GM19452 (cell line): ENCODE results near the gene BUB3.

ENCODE experiments used
- ATAC-seq: cut with Tn5 transposase; IDR thresholded peaks from one replicate; pipeline ENCODE4 v1.9.1; 2021; ENCODE audit not compliant: unreplicated experiment

BUB3 gene

GRCh38 chr10:123202506-123202905, 48.3 kb downstream of the BUB3 start:
- no peak for ATAC-seq

DNA sequence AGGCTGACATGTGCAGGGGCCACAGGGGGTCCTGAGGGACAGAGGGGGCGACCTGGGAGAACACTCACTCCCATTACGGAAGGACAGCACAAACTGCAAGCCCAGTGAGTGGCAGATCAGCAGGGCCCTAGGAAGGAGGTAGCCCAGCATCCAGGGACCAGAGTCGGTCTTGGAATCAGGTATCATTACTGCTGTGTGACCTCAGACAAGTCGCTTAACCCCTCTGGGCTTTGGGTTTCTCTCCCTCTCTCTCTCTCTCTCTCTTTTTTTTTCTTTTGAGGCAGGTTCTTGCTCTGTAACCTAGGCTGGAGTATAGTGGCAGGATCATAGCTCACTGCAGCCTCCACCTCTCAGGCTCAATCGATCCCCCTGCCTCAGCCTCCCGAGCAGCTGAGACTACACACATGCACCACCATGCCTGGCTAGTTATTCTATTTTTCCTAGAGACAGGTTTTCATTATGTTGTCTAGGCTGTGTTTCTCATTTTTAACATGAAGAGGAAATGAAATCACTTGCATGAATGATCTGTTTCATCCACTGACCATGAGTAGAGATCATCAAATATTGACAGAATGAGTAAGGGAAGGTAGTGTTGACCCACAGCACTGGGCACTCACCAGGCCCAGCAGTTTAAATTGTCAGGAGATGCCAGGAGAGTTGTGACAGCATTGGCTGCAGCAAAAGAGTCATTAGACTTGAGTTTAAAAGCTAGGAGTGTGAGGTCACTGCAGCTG, 49.4 kb downstream of the BUB3 start:
- ATAC-seq: no peak

- ATAC-seq: no peak
These were observed 49.9 kb downstream of the BUB3 start for GRCh38 chr10:123204127-123204461.

DNA sequence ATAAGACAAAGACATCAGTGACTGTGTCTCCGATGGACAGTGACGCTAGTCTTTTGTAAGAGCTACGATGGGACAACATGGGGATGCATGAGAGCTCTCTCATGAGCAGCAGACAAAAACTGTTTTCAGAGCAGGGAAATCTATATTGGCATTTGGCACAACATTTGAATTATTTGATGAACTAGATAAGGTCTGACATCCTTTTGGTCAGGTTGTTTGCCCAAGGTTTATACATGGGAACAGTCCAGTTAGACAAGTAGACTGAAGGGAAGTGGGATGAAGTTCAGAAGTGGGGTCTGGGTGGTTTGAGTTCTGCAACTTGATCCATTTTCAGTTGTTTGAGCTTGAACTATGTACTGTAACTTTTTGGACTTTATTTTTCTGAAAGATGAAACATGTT, 50.8 kb downstream of the BUB3 start:
- no peak for ATAC-seq

DNA sequence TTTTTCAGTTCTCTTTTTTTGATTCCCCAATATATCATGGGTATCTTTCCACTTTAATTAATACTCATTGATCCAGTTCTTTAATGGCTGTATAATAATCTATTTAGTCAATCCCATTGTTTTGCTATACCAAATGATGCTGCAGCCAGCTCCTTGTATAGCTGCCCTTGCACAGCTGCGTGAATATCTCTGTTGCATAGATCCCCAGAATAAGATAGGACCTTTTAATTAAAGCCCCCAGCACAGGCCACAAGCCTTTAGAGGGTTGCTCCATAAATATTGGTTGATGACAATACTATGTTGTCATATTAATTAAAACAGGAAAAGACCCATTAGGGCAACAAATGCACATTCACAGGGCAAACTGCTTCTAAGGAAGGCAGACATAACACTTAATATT, 57.9 kb downstream of the BUB3 start:
- ATAC-seq: no peak

- ATAC-seq: no peak
These were observed 58.4 kb downstream of the BUB3 start for GRCh38 chr10:123212640-123213039.

- ATAC-seq: no peak
These were observed 59.0 kb downstream of the BUB3 start for GRCh38 chr10:123213192-123213591.
